ENCODE measurements around the gene PRRT1.
A peak's percentile ranks its signal among the peaks of the same experiment; 100 is the strongest.
"Not testable (repeated sequence)": the region's sequence is repeated elsewhere in the genome, so short reads cannot be mapped to it uniquely, and the experiment has no call there.

The PRRT1 gene

GRCh38 chr6:32149932-32150870, 1.5 kb downstream of the PRRT1 start:
- no peak for DNase-seq (ENCODE audit: low spot score)

GRCh38 chr6:32149092-32149755, 2.5 kb downstream of the PRRT1 start:
- DNase-seq (ENCODE audit: low spot score) = no peak

GRCh38 chr6:32148289-32149091, 3.2 kb downstream of the PRRT1 start:
- peak; percentile 64 for DNase-seq (ENCODE audit: low spot score)

- DNase-seq (ENCODE audit: low spot score) = no peak
Observed at GRCh38 chr6:32147401-32148132, 4.2 kb downstream of the PRRT1 start.

- DNase-seq (ENCODE audit: low spot score) = no peak
Observed at GRCh38 chr6:32146687-32147086, 5.1 kb downstream of the PRRT1 start.

GRCh38 chr6:32146287-32146686, 5.5 kb downstream of the PRRT1 start:
- no peak for DNase-seq (ENCODE audit: low spot score)

GRCh38 chr6:32144238-32144637, 7.5 kb downstream of the PRRT1 start:
- not testable (repeated sequence) for DNase-seq (ENCODE audit: low spot score)

- DNase-seq (ENCODE audit: low spot score) = no peak
Observed at GRCh38 chr6:32140420-32141046, 11.2 kb downstream of the PRRT1 start.

- no peak for DNase-seq (ENCODE audit: low spot score)
Observed at GRCh38 chr6:32139590-32139989, 12.1 kb downstream of the PRRT1 start.

GRCh38 chr6:32137454-32137853, 14.3 kb downstream of the PRRT1 start:
- no peak for DNase-seq (ENCODE audit: low spot score)

GRCh38 chr6:32133786-32134185, 18.0 kb downstream of the PRRT1 start:
- no peak for DNase-seq (ENCODE audit: low spot score)

- no peak for DNase-seq (ENCODE audit: low spot score)
Observed at GRCh38 chr6:32132110-32132509, 19.6 kb downstream of the PRRT1 start.

- DNase-seq (ENCODE audit: low spot score) = no peak
Observed at GRCh38 chr6:32131439-32131948, 20.2 kb downstream of the PRRT1 start.

GRCh38 chr6:32129297-32130088, 22.2 kb downstream of the PRRT1 start:
- no peak for DNase-seq (ENCODE audit: low spot score)

GRCh38 chr6:32128751-32129296, 22.9 kb downstream of the PRRT1 start:
- no peak for DNase-seq (ENCODE audit: low spot score)

- peak; percentile 99 for DNase-seq (ENCODE audit: low spot score)
Observed at GRCh38 chr6:32127717-32128592, 23.8 kb downstream of the PRRT1 start, which contains the start of gene ATF6B. ATF6B (minus strand) TSS chr6:32128246; CDS start chr6:32128207, 39 bp downstream.

- DNase-seq (ENCODE audit: low spot score) = no peak
Observed at GRCh38 chr6:32127409-32127716, 24.4 kb downstream of the PRRT1 start.

- no peak for DNase-seq (ENCODE audit: low spot score)
Observed at GRCh38 chr6:32126880-32127279, 24.9 kb downstream of the PRRT1 start.

GRCh38 chr6:32123681-32124080, 28.1 kb downstream of the PRRT1 start:
- no peak for DNase-seq (ENCODE audit: low spot score)

Data from CD4-positive, alpha-beta T cell treated with Interleukin-2 at 100 ng/mL for 4 hours (primary cell).